GM18499 (cell line): Measurements from ENCODE around the gene MSANTD4.
"Not testable (repeated sequence)": the region's sequence is repeated elsewhere in the genome, so short reads cannot be mapped to it uniquely, and the experiment has no call there.

Experiments
- ATAC-seq: cut with Tn5 transposase; IDR thresholded peaks from one replicate; pipeline ENCODE4 v1.9.1; 2021; ENCODE audit warnings: moderate number of reproducible peaks; ENCODE audit not compliant: insufficient read depth, unreplicated experiment

Gene MSANTD4

GRCh38 chr11:106014620-106015019, 7.4 kb downstream of the MSANTD4 start:
- no peak for ATAC-seq

DNA sequence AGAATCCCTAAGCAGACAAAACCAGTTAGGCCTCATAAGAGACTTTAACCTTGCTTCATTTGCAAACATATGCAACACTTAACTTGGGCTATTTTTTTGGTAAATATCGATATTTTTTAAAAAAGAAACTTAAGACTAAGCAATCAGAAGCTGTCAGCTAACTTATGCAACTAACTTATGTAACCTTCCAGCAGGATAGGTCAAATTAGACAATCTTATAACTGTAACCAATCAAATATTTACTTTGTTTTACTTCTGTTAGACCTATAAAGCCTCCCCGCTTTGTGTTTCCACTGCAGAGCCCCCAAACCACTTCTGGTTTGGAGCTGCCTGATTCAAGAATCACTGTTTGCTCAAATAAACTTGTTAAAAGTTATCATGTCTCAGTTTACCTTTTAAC, 8.0 kb downstream of the MSANTD4 start:
- ATAC-seq = no peak

DNA sequence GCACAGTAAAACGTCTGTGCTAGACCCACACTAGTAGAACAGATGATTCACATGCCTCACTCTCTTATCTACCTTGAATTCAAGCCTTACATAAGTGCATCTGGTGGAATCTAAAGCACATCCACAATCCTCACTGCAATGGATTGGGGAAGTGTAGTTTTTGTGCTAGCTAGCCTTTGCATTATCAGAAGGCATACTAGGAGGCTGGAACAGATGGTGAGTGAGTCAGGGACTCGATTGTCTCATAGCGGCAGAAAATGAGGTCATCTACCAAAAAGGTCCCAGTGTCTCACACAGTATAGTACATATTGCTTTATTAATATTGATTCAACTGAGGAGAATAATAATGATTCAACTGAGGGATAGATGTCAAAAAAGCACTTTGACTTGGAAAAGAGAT, 9.3 kb downstream of the MSANTD4 start:
- no peak for ATAC-seq

DNA sequence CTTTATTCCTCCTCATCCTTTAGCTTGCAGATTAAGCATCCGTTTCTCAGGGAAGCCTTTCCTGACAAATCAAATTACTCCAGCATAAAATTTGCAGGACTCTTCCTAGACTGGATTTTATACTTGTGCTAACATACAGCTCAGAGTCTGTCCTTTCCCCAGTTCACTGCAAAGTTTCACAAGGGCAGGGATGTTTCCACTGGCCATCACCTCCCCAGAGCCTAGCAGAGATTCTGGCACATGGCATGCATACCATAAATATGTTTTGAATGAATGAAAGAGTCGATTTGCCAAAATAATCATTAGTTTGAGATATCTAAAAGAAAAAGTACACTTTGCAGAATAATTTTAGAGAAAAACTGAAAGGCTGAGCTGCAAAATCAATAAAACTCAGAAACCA, 10.6 kb downstream of the MSANTD4 start:
- ATAC-seq = no peak

DNA sequence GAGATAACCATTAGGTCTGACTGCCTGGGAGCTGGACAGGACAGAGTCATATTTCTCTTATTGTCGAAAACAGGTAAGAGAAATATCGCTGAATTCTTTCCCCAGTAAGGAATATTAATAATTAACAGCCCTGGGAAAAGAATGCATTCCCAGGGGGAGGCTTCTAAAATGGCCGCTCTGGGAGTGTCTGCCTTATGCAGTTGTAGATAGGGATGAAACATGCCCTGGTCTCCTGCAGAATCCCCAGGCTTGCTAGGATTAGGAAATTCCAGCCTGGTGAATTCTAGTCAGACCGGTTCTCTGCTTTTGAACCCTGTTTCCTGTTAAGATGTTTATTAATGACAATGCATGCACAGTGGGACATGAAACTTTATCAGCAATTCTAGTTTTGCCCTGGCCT, 18.9 kb downstream of the MSANTD4 start:
- ATAC-seq = not testable (repeated sequence)

DNA sequence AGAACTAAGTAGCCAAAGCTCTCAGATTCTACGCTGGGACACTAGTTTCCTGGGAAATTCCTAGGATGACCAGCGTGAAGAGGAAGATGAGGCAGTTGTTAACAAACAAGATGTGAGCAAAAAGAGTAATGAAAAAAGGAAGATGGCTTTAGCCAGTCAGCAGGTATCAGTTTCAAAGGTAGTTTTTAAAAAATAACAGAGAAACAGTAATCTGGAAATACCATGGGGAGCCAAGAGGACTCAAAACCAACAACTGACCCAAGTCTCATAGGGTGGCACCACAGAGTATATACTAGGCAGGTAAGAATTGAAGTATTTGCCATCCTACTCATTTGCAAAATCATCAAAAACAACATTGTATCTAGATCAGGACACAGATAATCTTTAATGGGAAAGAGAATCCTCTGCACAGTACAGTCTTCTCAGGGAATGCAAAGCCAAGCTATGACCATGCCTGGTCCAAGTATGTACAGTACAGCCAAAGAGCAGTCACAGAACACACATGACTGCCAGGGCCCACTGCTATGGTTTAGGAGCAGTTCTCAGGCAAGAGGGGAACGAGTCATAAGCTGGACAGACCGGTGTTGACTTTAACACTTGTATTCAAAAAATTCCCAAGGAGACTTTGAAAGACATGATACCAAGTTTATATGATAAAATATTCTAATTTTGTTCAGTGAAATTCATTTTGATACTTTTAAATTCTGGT, 20.6 kb downstream of the MSANTD4 start:
- ATAC-seq = no peak

DNA sequence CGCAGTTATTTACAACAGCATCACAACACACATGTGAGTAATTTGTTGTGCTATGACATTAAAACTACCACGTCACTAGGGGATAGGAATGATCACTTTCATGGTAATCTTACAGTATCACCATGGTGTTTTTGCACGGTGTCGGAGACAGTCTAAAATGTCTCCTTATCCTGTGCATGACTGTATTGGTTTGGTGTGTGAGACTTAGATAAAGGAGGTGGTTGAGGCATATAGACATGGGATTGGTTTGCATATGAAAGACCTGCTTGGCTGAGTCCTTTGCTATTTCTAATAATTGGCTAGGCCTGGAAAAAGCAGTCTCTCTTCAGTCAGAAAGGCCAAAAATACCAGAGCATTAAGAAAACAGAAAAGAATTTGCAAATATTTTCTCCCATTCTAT, 30.2 kb downstream of the MSANTD4 start:
- no peak for ATAC-seq

DNA sequence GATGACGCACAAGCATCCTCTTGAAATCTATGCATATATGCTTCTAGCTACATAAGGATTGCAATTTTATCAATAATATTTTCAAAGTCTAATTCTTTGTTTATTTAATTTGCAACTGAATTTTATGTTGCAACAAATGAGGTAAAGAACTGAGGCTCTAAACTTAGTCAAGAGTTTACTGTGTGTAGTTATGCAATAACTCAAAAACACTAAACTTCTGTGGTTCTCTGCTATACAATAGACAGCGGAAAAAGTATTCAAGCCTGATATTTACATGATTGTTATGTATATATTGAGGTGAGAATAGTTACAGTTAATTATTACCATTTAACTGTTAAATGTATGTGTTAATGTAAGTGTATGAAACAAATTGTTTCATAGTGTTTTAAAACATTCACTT, 32.9 kb downstream of the MSANTD4 start:
- ATAC-seq = no peak

GRCh38 chr11:105988197-105988596, 33.8 kb downstream of the MSANTD4 start:
- no peak for ATAC-seq

- no peak for ATAC-seq
Observed at GRCh38 chr11:105986554-105986953, 35.5 kb downstream of the MSANTD4 start.

- ATAC-seq = no peak
Observed at GRCh38 chr11:105979997-105980703, 41.9 kb downstream of the MSANTD4 start.

DNA sequence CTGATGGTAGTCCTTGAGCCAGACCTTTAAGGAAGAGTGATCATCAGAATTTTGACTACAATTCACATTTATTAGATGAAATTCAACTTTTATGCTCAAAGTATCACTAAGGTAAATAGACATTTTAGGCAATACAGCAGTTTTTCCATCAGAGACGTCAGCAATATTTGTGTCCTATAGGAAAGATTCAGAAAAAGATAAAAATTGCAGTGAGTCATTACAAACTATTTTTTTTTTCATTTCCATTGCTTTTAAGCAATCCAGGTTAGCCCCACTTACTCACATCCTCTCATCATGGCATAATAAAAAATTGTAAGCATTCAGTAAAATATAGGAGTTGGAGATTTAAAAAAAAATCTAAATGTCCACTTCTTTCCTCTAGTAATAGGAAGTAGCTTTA, 46.9 kb downstream of the MSANTD4 start:
- no peak for ATAC-seq

DNA sequence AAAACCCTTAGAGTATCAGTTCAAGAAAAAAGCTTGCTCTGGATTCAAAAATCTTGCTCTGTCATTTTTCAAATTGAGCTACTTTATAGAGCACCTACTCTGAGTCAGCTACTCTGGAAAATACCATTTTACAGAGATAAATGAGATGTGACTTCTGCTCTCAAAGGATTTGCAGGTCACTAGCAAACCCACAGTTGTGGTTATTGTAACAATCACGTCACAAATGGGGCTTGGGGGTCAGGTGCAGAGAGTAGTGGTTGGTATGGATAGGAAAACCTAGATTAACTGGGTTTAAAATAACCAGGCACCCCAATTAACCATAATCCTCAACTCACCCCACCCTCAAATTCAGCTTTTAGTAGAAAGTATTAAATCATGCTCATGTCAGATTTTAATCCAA, 52.3 kb downstream of the MSANTD4 start:
- no peak for ATAC-seq

- ATAC-seq = no peak
Observed at GRCh38 chr11:105968021-105968697, 53.9 kb downstream of the MSANTD4 start.

- no peak for ATAC-seq
Observed at GRCh38 chr11:105960252-105961245, 61.5 kb downstream of the MSANTD4 start.
